Gastroesophageal sphincter (tissue), 4 donors: Measurements from ENCODE around the gene JAML. TPM values are rescaled to one million over a fixed set of nuclear protein-coding genes. Genes with fewer than 3 reads are reported as not detected.
"Not testable (repeated sequence)": the region's sequence is repeated elsewhere in the genome, so short reads cannot be mapped to it uniquely, and the experiment has no call there.

Experiments used
- ATAC-seq: fragments of 150-250 bp; one replicate; pipeline ENCODE4 v1.9.1; 2016; ENCODE audit warnings: mild to moderate bottlenecking, moderate library complexity
- H3K27ac ChIP-seq, 4 donors: fragments of 200-600 bp; sonication (generic) in 3 of 4; 1 replicate in 3 of 4; 2 replicates in 1 of 4; pipeline ENCODE4 v1.5.1; 2016 to 2019
- H3K27me3 ChIP-seq: fragments of 200-600 bp; sonication (generic); one replicate; pipeline ENCODE4 v1.5.1; 2019
- H3K36me3 ChIP-seq, 2 donors: fragments of 200-600 bp; sonication (generic); one replicate each; pipeline ENCODE4 v1.5.1; 2019; ENCODE audit warnings: control low read depth in 1 of 2
- H3K4me1 ChIP-seq, 3 donors: fragments of 200-600 bp; sonication (generic); 1 replicate in 2 of 3; 2 replicates in 1 of 3; pipeline ENCODE4 v1.5.1; 2016 to 2019; ENCODE audit warnings: control low read depth in 2 of 3
- H3K4me3 ChIP-seq, 2 donors: fragments of 200-600 bp; sonication (generic); one replicate each; pipeline ENCODE4 v1.5.1; 2019; ENCODE audit warnings: mild to moderate bottlenecking in 1 of 2, moderate library complexity in 1 of 2
- H3K9me3 ChIP-seq, 3 donors: fragments of 200-600 bp; sonication (generic); one replicate each; pipeline ENCODE4 v1.5.1; 2017 to 2019; ENCODE audit warnings: control low read depth in 2 of 3
- CTCF ChIP-seq, 4 experiments: fragments of 200-600 bp in 2 of 4; fragments of 450-650 bp in 2 of 4; sonication (generic) in 1 of 4; IDR thresholded peaks; one replicate each; pipeline ENCODE4 v1.5.1; 2017 to 2019; ENCODE audit warnings: antibody characterized with exemption in 4 of 4, mild to moderate bottlenecking in 2 of 4, moderate library complexity in 2 of 4
- EP300 ChIP-seq: sonication (generic); formaldehyde crosslinking; IDR thresholded peaks from one replicate; pipeline ENCODE4 v1.6.1; 2017; ENCODE audit warnings: antibody characterized with exemption, mild to moderate bottlenecking
- POLR2A ChIP-seq, 2 donors: fragments of 450-650 bp; IDR thresholded peaks; one replicate each; pipeline ENCODE4 v1.6.1; 2017; ENCODE audit warnings: antibody characterized with exemption in 2 of 2, mild to moderate bottlenecking in 2 of 2, moderate library complexity in 1 of 2
- POLR2AphosphoS5 ChIP-seq: sonication (generic); formaldehyde crosslinking; IDR thresholded peaks from one replicate; pipeline ENCODE4 v1.6.1; 2017; ENCODE audit warnings: antibody characterized with exemption
- whole genome bisulfite sequencing, 2 donors: methylation state at CpG; one replicate each; pipeline ENCODE4 v1.1.5; 2018; ENCODE audit warnings: low coverage in 1 of 2; 5-methylcytosine and 5-hydroxymethylcytosine counted together
- total RNA-seq, 4 donors: library from RNA; depleted of rRNA; stranded (reverse); fragments of >200 nt; gene quantifications; one replicate each; pipeline ENCODE4 v1.1.0, GENCODE V29; 2016

JAML gene
- total RNA-seq, 4 donors from 2014 or later: 0.58 to 5.7 (median 2.4) TPM

GRCh38 chr11:118194835-118195627 is 29.8 kb downstream of the JAML start:
- Histone ChIP-seq H3K27me3 (peaks cover 10% of the 10 kb centered on the region), H3K4me1 (peaks cover 4 to 27% (median 11%) of the 10 kb centered on the region in 3 donors), H3K27ac (peak overlapping the region in 3 of 4 donors; percentile 63 to 72 (median 70)), H3K4me3 (no peak overlapping the region), H3K36me3 (no peaks in the 10 kb centered on the region), H3K9me3 (no peaks in the 10 kb centered on the region)
- peak; percentile 97 for ATAC-seq
- no peak for TF ChIP-seq EP300
- TF ChIP-seq CTCF (IDR thresholded peaks at IDR 0.05): no peak
- no peak for TF ChIP-seq POLR2A (IDR thresholded peaks at IDR 0.05)
- TF ChIP-seq POLR2AphosphoS5: peak; percentile 59
- WGBS, 2 donors: 12 to 15% methylated on average over 4 to 7 of the region's 10 CpGs

GRCh38 chr11:118193910-118194566 is 30.8 kb downstream of the JAML start:
- no peak overlapping the region for H3K4me3 ChIP-seq
- no peaks in the 10 kb centered on the region for H3K36me3 ChIP-seq
- H3K27ac ChIP-seq: peak overlapping the region in 3 of 4 donors; percentile 63 to 72 (median 70)
- 58 to 65% methylated on average over 4 of the region's 6 CpGs for WGBS, 2 donors
- no peaks in the 10 kb centered on the region for H3K9me3 ChIP-seq
- no peak for TF ChIP-seq CTCF (IDR thresholded peaks at IDR 0.05)
- no peak for TF ChIP-seq POLR2A (IDR thresholded peaks at IDR 0.05)
- TF ChIP-seq POLR2AphosphoS5: no peak
- no peak for TF ChIP-seq EP300
- H3K4me1 ChIP-seq: peaks cover 4 to 25% (median 11%) of the 10 kb centered on the region in 3 donors
- ATAC-seq: no peak
- peaks cover 10% of the 10 kb centered on the region for H3K27me3 ChIP-seq

DNA sequence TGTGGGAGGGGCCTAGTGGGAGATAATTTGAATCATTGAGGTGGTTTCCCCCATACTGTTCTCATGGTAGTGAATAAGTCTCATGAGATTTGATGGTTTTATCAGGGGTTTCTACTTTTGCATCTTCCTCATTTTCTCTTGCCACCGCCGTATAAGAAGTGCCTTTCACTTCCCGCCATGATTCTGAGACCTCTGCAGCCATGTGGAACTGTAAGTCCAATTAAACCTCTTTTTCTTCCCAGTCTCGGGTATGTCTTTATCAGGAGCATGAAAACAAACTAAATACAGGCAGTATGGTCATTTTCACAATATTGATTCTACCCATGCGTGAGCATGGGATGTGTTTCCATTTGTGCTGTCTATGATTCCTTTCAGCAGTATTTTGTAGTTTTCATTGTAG is 32.0 kb downstream of the JAML start:
- H3K27me3 ChIP-seq: peaks cover 18% of the 10 kb centered on the region
- H3K4me3 ChIP-seq, H3K27ac ChIP-seq, H3K9me3 ChIP-seq, H3K36me3 ChIP-seq, ATAC-seq: not testable (repeated sequence)
- H3K4me1 ChIP-seq: peaks cover 4 to 20% (median 11%) of the 10 kb centered on the region in 3 donors
- WGBS, 2 donors: 88 to 95% methylated on average over 5 of the region's 5 CpGs

DNA sequence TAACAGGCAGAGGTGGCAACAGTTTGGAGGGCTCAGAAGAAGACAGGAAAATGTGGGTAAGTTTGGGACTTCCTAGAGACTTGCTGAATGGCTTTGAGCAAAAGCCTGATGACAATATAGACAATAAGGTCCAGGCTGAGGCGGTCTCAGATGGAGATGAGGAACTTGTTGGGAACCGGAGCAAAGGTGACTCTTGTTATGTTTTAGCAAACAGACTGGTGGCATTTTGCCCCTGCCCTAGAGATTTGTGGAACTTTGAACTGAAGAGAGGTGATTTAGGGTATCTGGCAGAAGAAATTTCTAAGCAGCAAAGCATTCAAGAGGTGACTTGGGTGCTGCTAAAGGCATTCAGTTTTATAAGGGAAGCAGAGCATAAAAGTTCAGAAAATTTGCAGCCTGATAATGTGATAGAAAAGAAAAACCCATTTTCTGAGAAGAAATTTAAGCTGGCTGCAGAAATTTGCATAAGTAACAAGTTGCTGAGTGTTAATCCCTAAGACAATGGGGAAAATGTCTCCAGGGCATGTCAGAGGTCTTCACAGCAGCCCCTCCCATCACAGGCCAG is 33.8 kb downstream of the JAML start:
- peaks cover 4 to 20% (median 11%) of the 10 kb centered on the region in 3 donors for H3K4me1 ChIP-seq
- not testable (repeated sequence) for H3K9me3 ChIP-seq, H3K4me3 ChIP-seq, H3K27ac ChIP-seq, ATAC-seq, H3K36me3 ChIP-seq
- H3K27me3 ChIP-seq: peaks cover 26% of the 10 kb centered on the region
- WGBS, 2 donors: 88 to 100% methylated on average over 2 of the region's 2 CpGs

DNA sequence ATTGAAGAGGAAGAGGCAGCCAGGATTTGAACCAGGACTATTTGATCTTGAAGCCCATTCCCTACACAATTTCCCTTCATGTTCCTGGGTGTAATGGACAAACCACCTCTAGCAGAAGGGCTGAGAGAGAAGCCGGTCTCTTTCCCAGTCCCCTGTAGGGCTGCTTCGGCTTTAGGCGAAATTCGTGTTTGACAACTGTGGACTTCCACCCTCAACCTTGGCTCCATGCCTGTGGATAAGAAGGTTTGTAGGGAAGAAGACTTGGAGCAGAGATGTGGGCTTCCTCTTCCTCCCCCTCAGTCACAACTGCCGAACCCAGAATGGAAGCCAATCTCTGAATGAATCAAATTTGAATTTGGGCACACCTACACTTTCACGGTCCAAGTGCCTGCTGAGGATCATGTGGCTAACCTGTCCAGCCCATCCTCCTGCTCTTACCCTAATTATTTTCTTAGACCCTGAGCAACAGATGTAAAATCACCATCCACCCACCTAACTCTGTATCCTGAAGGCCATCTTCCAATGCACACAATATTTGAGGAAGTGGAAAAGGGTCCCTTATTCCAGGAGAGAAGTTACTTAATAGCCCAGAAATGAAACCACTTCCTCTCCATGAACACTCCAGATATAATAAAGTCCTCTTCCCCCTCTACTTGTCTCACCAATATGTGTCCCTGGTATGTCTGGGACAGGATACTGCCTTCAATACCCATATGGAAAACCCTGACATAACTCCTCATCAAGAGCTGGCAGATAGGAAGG is 38.3 kb downstream of the JAML start:
- ATAC-seq: no peak
- H3K4me3 ChIP-seq: no peak overlapping the region
- no peak overlapping the region for H3K27ac ChIP-seq
- H3K36me3 ChIP-seq: no peaks in the 10 kb centered on the region
- no peaks in the 10 kb centered on the region for H3K9me3 ChIP-seq
- H3K4me1 ChIP-seq: no peaks in the 10 kb centered on the region
- peaks cover 26% of the 10 kb centered on the region for H3K27me3 ChIP-seq
- TF ChIP-seq CTCF (IDR thresholded peaks at IDR 0.05) (no peak), EP300 (no peak), POLR2A (IDR thresholded peaks at IDR 0.05) (no peak), POLR2AphosphoS5 (no peak)
- 71 to 90% methylated on average over 2 to 3 of the region's 6 CpGs for whole genome bisulfite sequencing, 2 donors
